HCT116 (cell line): ENCODE measurements around the gene PNPLA5. TPM values are rescaled to one million over a fixed set of nuclear protein-coding genes. Genes with fewer than 3 reads are reported as not detected.

ENCODE experiments used
- ATAC-seq: fragments of 200-7000 bp; cut with Tn5 transposase; 2 replicates; pipeline ENCODE4 v1.9.1; 2020; ENCODE audit warnings: mild to moderate bottlenecking, moderate library complexity
- BruUV-seq: library from RNA; stranded (reverse); fragments of 400-500 nt; replicated peaks from 2 replicates; lab custom pipeline; 2021; lab: Mats Ljungman, UMichigan
- CTCF ChIA-PET: fragments of 300-600 bp; sonication (Branson Sonifier 250); formaldehyde crosslinking; loops from one replicate; lab custom pipeline; 2021; ENCODE audit warnings: antibody characterized with exemption; lab: Charles Lee
- POLR2A ChIA-PET: fragments of 300-600, 350-600 bp; sonication (Branson Sonifier 250); formaldehyde crosslinking; loops from one replicate; lab custom pipeline; 2021; ENCODE audit warnings: antibody characterized with exemption; lab: Charles Lee
- RAD21 ChIA-PET, 2 experiments: fragments of 300-600 bp; sonication (Branson Sonifier 250); formaldehyde crosslinking; loops; one replicate each; lab custom pipeline; 2023; ENCODE audit warnings: low total read pairs in 2 of 2; ENCODE audit not compliant: uncharacterized antibody in 2 of 2, unreplicated experiment in 2 of 2, low non-redundant PET in 1 of 2; lab: Charles Lee
- DNase-seq: peaks from one replicate; pipeline ENCODE4 v3.0.0-alpha.2; 2010; ENCODE audit warnings: low read depth, low spot score
- H2AFZ ChIP-seq: fragments of 200-600 bp; shearing (Covaris generic), sonication (generic); 2 replicates; pipeline ENCODE4 v1.6.1; 2017; ENCODE audit warnings: low read depth, mixed run types, mixed read lengths, antibody characterized with exemption, low read length; ENCODE audit not compliant: poor library complexity, severe bottlenecking
- H3K27ac ChIP-seq: 2 replicates; pipeline ENCODE4 v1.5.1; 2012; ENCODE audit warnings: low read depth, low read length
- H3K27me3 ChIP-seq: fragments of 200-600 bp; sonication (generic); 2 replicates; pipeline ENCODE4 v1.6.1; 2016; ENCODE audit warnings: mixed run types, low read length, mixed read lengths; ENCODE audit not compliant: insufficient read depth
- H3K36me3 ChIP-seq, 2 experiments: fragments of 200-500 bp in 1 of 2; fragments of 200-600 bp in 1 of 2; sonication (Bioruptor generic) in 1 of 2; sonication (generic) in 1 of 2; 2 replicates each; pipeline versions ENCODE4 v1.5.1 to v1.6.1; 2014 to 2016; ENCODE audit warnings: low read length in 2 of 2, inconsistent platforms in 1 of 2, mixed read lengths in 1 of 2, mixed run types in 1 of 2; ENCODE audit not compliant: insufficient read depth in 2 of 2, control insufficient read depth in 1 of 2
- H3K4me1 ChIP-seq, 2 experiments: fragments of 200-600 bp in 1 of 2; sonication (generic) in 1 of 2; 2 replicates each; pipeline versions ENCODE4 v1.5.1 to v1.6.1; 2012 to 2017; ENCODE audit warnings: low read length in 2 of 2, inconsistent platforms in 1 of 2, mild to moderate bottlenecking in 1 of 2, mixed read lengths in 1 of 2, mixed run types in 1 of 2, moderate library complexity in 1 of 2; ENCODE audit not compliant: insufficient read depth in 2 of 2, control insufficient read depth in 1 of 2
- H3K4me2 ChIP-seq: fragments of 200-600 bp; sonication (generic); 2 replicates; pipeline ENCODE4 v1.6.1; 2017; ENCODE audit warnings: mixed run types, low read length, mixed read lengths
- H3K4me3 ChIP-seq, 2 experiments: fragments of 200-600 bp in 1 of 2; sonication (generic) in 1 of 2; replicated peaks in 1 of 2; 2 replicates each; pipeline ENCODE4 v1.5.1; 2011 to 2016; ENCODE audit warnings: low read length in 2 of 2, control low read depth in 1 of 2, low read depth in 1 of 2, mild to moderate bottlenecking in 1 of 2, mixed read lengths in 1 of 2, mixed run types in 1 of 2
- H3K79me2 ChIP-seq: fragments of 200-600 bp; sonication (generic); 2 replicates; pipeline ENCODE4 v1.6.1; 2017; ENCODE audit warnings: mild to moderate bottlenecking, mixed run types, low read length, moderate library complexity, mixed read lengths; ENCODE audit not compliant: insufficient read depth
- H3K9ac ChIP-seq: fragments of 200-600 bp; sonication (generic); 2 replicates; pipeline ENCODE4 v1.6.1; 2016; ENCODE audit warnings: low read length, mixed read lengths
- H3K9me2 ChIP-seq: fragments of 200-600 bp; sonication (generic), shearing (Covaris generic); 2 replicates; pipeline ENCODE4 v1.6.1; 2017; ENCODE audit warnings: mixed run types, mild to moderate bottlenecking, moderate library complexity; ENCODE audit not compliant: insufficient read depth
- H3K9me3 ChIP-seq, 2 experiments: fragments of 200-500 bp in 1 of 2; fragments of 200-600 bp in 1 of 2; sonication (Bioruptor generic) in 1 of 2; sonication (generic) in 1 of 2; 2 replicates each; pipeline ENCODE4 v1.6.1; 2014 to 2017; ENCODE audit warnings: low read length in 2 of 2, mixed read lengths in 2 of 2, inconsistent platforms in 1 of 2, low read depth in 1 of 2, mild to moderate bottlenecking in 1 of 2, mixed run types in 1 of 2, moderate library complexity in 1 of 2; ENCODE audit not compliant: control insufficient read depth in 1 of 2, insufficient read depth in 1 of 2
- H4K20me1 ChIP-seq: fragments of 200-600 bp; sonication (generic), shearing (Covaris generic); 2 replicates; pipeline ENCODE4 v1.6.1; 2017; ENCODE audit warnings: mixed run types, mild to moderate bottlenecking, moderate library complexity; ENCODE audit not compliant: insufficient read depth
- ATF3 ChIP-seq: IDR thresholded peaks from 2 replicates; pipeline ENCODE4 v1.6.1; 2012
- EGR1 ChIP-seq: IDR thresholded peaks from 2 replicates; pipeline ENCODE4 v1.6.1; 2012; ENCODE audit warnings: low read depth
- ELF1 ChIP-seq: IDR thresholded peaks from 2 replicates; pipeline ENCODE4 v1.6.1; 2012; ENCODE audit warnings: low read depth, borderline replicate concordance
- EZH2 ChIP-seq: fragments of 200-600 bp; sonication (generic); IDR thresholded peaks from 2 replicates; pipeline ENCODE4 v1.6.1; 2017; ENCODE audit warnings: antibody characterized with exemption, mixed run types
- EZH2phosphoT487 ChIP-seq: fragments of 200-600 bp; IDR thresholded peaks from 2 replicates; pipeline ENCODE4 v1.6.1; 2018; ENCODE audit warnings: antibody characterized with exemption, borderline replicate concordance
- FOSL1 ChIP-seq: IDR thresholded peaks from 2 replicates; pipeline ENCODE4 v1.6.1; 2012; ENCODE audit warnings: low read depth
- MAX ChIP-seq: IDR thresholded peaks from 2 replicates; pipeline ENCODE4 v1.6.1; 2012
- RAD21 ChIP-seq: IDR thresholded peaks from 2 replicates; pipeline ENCODE4 v1.6.1; 2012; ENCODE audit warnings: low read depth, mild to moderate bottlenecking
- SIN3A ChIP-seq: IDR thresholded peaks from 2 replicates; pipeline ENCODE4 v1.6.1; 2012; ENCODE audit warnings: low read depth
- SRF ChIP-seq: IDR thresholded peaks from 2 replicates; pipeline ENCODE4 v1.6.1; 2012; ENCODE audit warnings: low read depth
- ZFX ChIP-seq: fragments of 450-650 bp; IDR thresholded peaks from 2 replicates; pipeline ENCODE4 v1.6.1; 2017
- ZNF274 ChIP-seq: fragments of 200-500 bp; sonication (Bioruptor generic); IDR thresholded peaks from 2 replicates; pipeline ENCODE4 v1.6.1; 2014; ENCODE audit warnings: mild to moderate bottlenecking, low read depth, low read length, inconsistent platforms
- intact Hi-C: fragments of 100-400 bp; cut with micrococcal nuclease; formaldehyde crosslinking; loops from 2 replicates; pipeline ENCODE4 v1.10.0; 2022
- total RNA-seq: library from RNA; stranded (reverse); gene quantifications from one replicate; pipeline ENCODE4 v1.2.1, GENCODE V29; 2021; ENCODE audit not compliant: unreplicated experiment

PNPLA5 gene
- total RNA-seq, 1 experiment from 2014 or later, result 2.9 TPM

GRCh38 chr22:43838571-43839307 is 53.1 kb downstream of the PNPLA5 start:
- Histone ChIP-seq H3K27me3 (no peaks in the 10 kb centered on the region), H2AFZ (no peak overlapping the region), H3K4me3 (no peak overlapping the region), H3K9me2 (no peaks in the 10 kb centered on the region), H3K4me1 (no peaks in the 10 kb centered on the region), H3K9me3 (no peaks in the 10 kb centered on the region), H3K36me3 (no peaks in the 10 kb centered on the region), H3K4me2 (no peak overlapping the region), H3K27ac (no peak overlapping the region), H3K9ac (no peak overlapping the region), H3K79me2 (peaks cover 4% of the 10 kb centered on the region; the same call in 1 of the 2 replicates), H4K20me1 (no peaks in the 10 kb centered on the region)
- POLR2A ChIA-PET, result no interaction called here
- CTCF ChIA-PET, result no interaction called here
- BruUV-seq, result no TSS peak
- DNase-seq (no peak), ATAC-seq (no peak)
- intact Hi-C loops, result no loop called here
- RAD21 ChIA-PET, result no interaction called here
- TF ChIP-seq RAD21 (no peak), ZFX (no peak), SIN3A (no peak), ATF3 (no peak), EZH2 (no peak), MAX (no peak), ELF1 (no peak), ZNF274 (no peak), FOSL1 (no peak), EZH2phosphoT487 (no peak), EGR1 (no peak), SRF (no peak)
